Right lobe of liver (tissue), 4 donors: Measurements from ENCODE around the gene ROBO2.

Source experiments
- POLR2A ChIP-seq: fragments of 450-650 bp; IDR thresholded peaks from one replicate; pipeline ENCODE4 v1.6.1; 2017; ENCODE audit warnings: antibody characterized with exemption, mild to moderate bottlenecking
- TF ChIP-seq, protein P1 (sequence below), 4 donors: fragments of 200-600 bp in 3 of 4; fragments of 450-650 bp in 1 of 4; IDR thresholded peaks; one replicate each; pipeline versions ENCODE4 v1.5.1 to v1.8.0; 2016 to 2022; ENCODE audit warnings: antibody characterized with exemption in 4 of 4, mild to moderate bottlenecking in 2 of 4
- donor health status: DM: no; HTN: no; CAD: no.
- donor health status: DM: no; HTN: no; CAD: no.
- donor health status: DM: no; HTN: yes; CAD: no.

DNA sequence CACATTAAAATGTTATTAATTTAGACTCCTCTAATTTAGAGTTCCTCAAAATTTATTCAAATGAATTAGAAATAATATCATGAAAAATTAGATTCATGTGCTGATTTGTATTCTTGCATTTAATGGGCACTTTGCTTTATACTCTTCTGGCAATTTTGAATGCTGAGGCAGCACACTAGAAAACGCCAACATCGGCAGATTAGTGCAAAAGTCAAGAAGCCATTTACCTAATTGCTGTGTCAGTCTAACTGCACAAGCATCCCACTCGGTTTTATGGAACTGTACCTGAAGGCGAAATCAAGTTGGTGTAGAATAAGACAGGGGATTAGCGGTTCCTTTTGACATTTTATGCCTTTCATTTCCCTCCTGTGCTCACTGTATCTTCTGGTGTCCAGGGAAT is 382.0 kb downstream of the ROBO2 start:
- TF ChIP-seq POLR2A, result no peak
- TF ChIP-seq, protein P1, sequence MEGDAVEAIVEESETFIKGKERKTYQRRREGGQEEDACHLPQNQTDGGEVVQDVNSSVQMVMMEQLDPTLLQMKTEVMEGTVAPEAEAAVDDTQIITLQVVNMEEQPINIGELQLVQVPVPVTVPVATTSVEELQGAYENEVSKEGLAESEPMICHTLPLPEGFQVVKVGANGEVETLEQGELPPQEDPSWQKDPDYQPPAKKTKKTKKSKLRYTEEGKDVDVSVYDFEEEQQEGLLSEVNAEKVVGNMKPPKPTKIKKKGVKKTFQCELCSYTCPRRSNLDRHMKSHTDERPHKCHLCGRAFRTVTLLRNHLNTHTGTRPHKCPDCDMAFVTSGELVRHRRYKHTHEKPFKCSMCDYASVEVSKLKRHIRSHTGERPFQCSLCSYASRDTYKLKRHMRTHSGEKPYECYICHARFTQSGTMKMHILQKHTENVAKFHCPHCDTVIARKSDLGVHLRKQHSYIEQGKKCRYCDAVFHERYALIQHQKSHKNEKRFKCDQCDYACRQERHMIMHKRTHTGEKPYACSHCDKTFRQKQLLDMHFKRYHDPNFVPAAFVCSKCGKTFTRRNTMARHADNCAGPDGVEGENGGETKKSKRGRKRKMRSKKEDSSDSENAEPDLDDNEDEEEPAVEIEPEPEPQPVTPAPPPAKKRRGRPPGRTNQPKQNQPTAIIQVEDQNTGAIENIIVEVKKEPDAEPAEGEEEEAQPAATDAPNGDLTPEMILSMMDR (IDR thresholded peaks at IDR 0.05), result no peak
